ENCODE results near the gene LSAMP. TPM values are rescaled to one million over a fixed set of nuclear protein-coding genes. Genes with fewer than 3 reads are reported as not detected.

The LSAMP gene
- total RNA-seq, 1 donor from 2014 or later, result 18.0 TPM

DNA sequence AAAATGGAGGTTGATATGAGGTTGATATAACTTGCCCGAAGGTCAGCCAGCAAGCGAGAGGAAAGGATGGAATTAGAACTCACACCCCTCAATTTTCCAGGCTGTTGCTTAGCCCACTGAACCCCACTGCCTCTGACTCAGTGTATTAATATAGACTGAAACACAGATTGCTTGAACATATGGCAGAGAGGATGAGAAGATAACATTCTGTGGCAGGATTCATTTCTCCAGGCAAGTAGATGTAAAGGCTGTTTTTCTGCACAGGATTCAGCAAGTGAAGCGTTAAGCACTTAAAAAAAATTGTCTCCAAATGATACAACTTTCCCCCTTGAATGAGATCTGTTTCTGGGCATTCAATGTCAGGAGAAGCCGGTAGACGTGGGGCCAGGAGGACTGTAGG is 486.8 kb downstream of the LSAMP start:
- H3K4me1 ChIP-seq, result peaks cover 9% of the 10 kb centered on the region
- no peak overlapping the region for H3K9ac ChIP-seq
- no peak overlapping the region for H3K4me2 ChIP-seq
- DNase-seq (ENCODE audit: low spot score), result no peak
- no peaks in the 10 kb centered on the region for H3K36me3 ChIP-seq
- H3K27me3 Mint-ChIP-seq (ENCODE audit: insufficient read depth, low read depth), result peaks cover 4% of the 10 kb centered on the region
- no peaks in the 10 kb centered on the region for H3K9me3 ChIP-seq (ENCODE audit: low read depth)
- H4K20me1 ChIP-seq (ENCODE audit: low read depth), result no peaks in the 10 kb centered on the region
- TF ChIP-seq EZH2 (IDR thresholded peaks at IDR 0.05) (no peak), EZH2phosphoT487 (IDR thresholded peaks at IDR 0.05) (no peak)
- TF ChIP-seq, protein P1, sequence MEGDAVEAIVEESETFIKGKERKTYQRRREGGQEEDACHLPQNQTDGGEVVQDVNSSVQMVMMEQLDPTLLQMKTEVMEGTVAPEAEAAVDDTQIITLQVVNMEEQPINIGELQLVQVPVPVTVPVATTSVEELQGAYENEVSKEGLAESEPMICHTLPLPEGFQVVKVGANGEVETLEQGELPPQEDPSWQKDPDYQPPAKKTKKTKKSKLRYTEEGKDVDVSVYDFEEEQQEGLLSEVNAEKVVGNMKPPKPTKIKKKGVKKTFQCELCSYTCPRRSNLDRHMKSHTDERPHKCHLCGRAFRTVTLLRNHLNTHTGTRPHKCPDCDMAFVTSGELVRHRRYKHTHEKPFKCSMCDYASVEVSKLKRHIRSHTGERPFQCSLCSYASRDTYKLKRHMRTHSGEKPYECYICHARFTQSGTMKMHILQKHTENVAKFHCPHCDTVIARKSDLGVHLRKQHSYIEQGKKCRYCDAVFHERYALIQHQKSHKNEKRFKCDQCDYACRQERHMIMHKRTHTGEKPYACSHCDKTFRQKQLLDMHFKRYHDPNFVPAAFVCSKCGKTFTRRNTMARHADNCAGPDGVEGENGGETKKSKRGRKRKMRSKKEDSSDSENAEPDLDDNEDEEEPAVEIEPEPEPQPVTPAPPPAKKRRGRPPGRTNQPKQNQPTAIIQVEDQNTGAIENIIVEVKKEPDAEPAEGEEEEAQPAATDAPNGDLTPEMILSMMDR (IDR thresholded peaks at IDR 0.05), result no peak
- no peaks in the 10 kb centered on the region for H3F3A ChIP-seq (ENCODE audit: low read depth)
- no peak overlapping the region for H2AFZ ChIP-seq (replicated peaks)
- peaks cover 2% of the 10 kb centered on the region for H3K36me3 Mint-ChIP-seq
- H3K79me2 ChIP-seq (ENCODE audit: low read depth), result no peaks in the 10 kb centered on the region
- no peak overlapping the region for H3K27ac Mint-ChIP-seq
- H3K9me3 Mint-ChIP-seq, result no peaks in the 10 kb centered on the region
- peaks cover 23% of the 10 kb centered on the region for H3K4me1 Mint-ChIP-seq
- no peak overlapping the region for H3K4me3 ChIP-seq
- no peak overlapping the region for H3K4me3 Mint-ChIP-seq
- H3K27me3 ChIP-seq, result no peaks in the 10 kb centered on the region
- no peak overlapping the region for H3K27ac ChIP-seq

DNA sequence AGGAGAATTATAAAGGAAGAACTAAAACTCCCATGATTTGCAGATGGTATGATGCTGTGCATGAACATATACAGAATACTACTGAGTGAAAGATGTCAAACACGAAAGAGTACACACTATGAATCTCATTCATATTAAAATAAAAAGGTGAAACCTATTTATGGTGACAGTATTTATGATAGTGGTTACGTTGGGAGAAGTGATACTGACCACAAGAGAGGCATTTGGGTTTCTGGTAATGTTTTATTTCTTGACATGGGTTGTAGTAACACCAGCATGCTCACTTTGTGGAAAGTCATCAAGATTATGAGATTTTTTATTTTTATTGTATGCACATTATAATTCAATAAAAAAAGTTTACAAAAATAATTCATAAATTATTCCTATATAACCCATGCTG is 498.0 kb downstream of the LSAMP start:
- H3K27ac Mint-ChIP-seq, result no peak overlapping the region
- H3K4me3 ChIP-seq, result no peak overlapping the region
- no peaks in the 10 kb centered on the region for H3K27me3 ChIP-seq
- H3K4me3 Mint-ChIP-seq, result no peak overlapping the region
- no peaks in the 10 kb centered on the region for H3K36me3 ChIP-seq
- H3K27ac ChIP-seq, result no peak overlapping the region
- TF ChIP-seq EZH2phosphoT487 (IDR thresholded peaks at IDR 0.05) (no peak), EZH2 (IDR thresholded peaks at IDR 0.05) (no peak)
- TF ChIP-seq, protein P1 (IDR thresholded peaks at IDR 0.05), result no peak
- H3K4me1 ChIP-seq, result no peaks in the 10 kb centered on the region
- DNase-seq (ENCODE audit: low spot score), result no peak
- H2AFZ ChIP-seq (replicated peaks), result no peak overlapping the region
- no peaks in the 10 kb centered on the region for H3K36me3 Mint-ChIP-seq
- no peaks in the 10 kb centered on the region for H3F3A ChIP-seq (ENCODE audit: low read depth)
- peaks cover 13% of the 10 kb centered on the region for H3K9me3 Mint-ChIP-seq
- no peak overlapping the region for H3K4me2 ChIP-seq
- H3K9ac ChIP-seq, result no peak overlapping the region
- no peaks in the 10 kb centered on the region for H4K20me1 ChIP-seq (ENCODE audit: low read depth)
- peaks cover 5% of the 10 kb centered on the region for H3K27me3 Mint-ChIP-seq (ENCODE audit: insufficient read depth, low read depth)
- H3K4me1 Mint-ChIP-seq, result no peaks in the 10 kb centered on the region
- peaks cover 3% of the 10 kb centered on the region for H3K9me3 ChIP-seq (ENCODE audit: low read depth)
- H3K79me2 ChIP-seq (ENCODE audit: low read depth), result no peaks in the 10 kb centered on the region

DNA sequence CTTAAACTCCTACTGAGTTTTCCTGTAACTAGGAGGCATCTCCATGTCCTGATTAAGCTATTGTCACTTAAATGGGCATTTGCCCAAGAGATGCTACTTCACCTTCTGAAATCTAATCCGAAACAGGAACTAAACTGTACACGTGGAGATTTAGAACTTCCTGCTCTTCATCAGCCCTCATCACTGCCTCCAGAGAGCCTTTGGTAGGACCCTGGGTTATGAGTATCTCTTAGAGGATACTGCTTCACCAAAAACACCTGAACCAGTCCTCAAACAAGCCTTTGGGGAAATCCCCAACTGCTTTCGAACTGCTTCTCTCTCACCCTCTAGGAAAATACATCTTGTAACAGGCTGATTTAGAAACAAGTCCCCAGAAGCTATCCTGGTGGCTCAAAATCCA is 501.7 kb downstream of the LSAMP start:
- no peaks in the 10 kb centered on the region for H3K4me1 ChIP-seq
- no peak overlapping the region for H3K27ac Mint-ChIP-seq
- no peak overlapping the region for H3K4me2 ChIP-seq
- no peak overlapping the region for H3K27ac ChIP-seq
- no peaks in the 10 kb centered on the region for H3K27me3 ChIP-seq
- H3K27me3 Mint-ChIP-seq (ENCODE audit: insufficient read depth, low read depth), result no peaks in the 10 kb centered on the region
- no peaks in the 10 kb centered on the region for H4K20me1 ChIP-seq (ENCODE audit: low read depth)
- TF ChIP-seq, protein P1 (IDR thresholded peaks at IDR 0.05), result no peak
- TF ChIP-seq EZH2phosphoT487 (IDR thresholded peaks at IDR 0.05), result no peak
- no peak for TF ChIP-seq EZH2 (IDR thresholded peaks at IDR 0.05)
- H2AFZ ChIP-seq (replicated peaks), result no peak overlapping the region
- no peaks in the 10 kb centered on the region for H3K79me2 ChIP-seq (ENCODE audit: low read depth)
- no peak overlapping the region for H3K4me3 Mint-ChIP-seq
- H3F3A ChIP-seq (ENCODE audit: low read depth), result no peaks in the 10 kb centered on the region
- H3K36me3 Mint-ChIP-seq, result peaks cover 4% of the 10 kb centered on the region
- no peaks in the 10 kb centered on the region for H3K9me3 ChIP-seq (ENCODE audit: low read depth)
- H3K9ac ChIP-seq, result no peak overlapping the region
- H3K4me3 ChIP-seq, result no peak overlapping the region
- H3K9me3 Mint-ChIP-seq, result no peaks in the 10 kb centered on the region
- no peaks in the 10 kb centered on the region for H3K36me3 ChIP-seq
- DNase-seq (ENCODE audit: low spot score), result no peak
- H3K4me1 Mint-ChIP-seq, result no peaks in the 10 kb centered on the region

Measured in neural progenitor cell (in vitro differentiated cells).